K562 (cell line): ENCODE data around the gene CTNS. TPM values are rescaled to one million over a fixed set of nuclear protein-coding genes. Genes with fewer than 3 reads are reported as not detected.
A peak's percentile ranks its signal among the peaks of the same experiment; 100 is the strongest.

ENCODE experiments used
- BACH1 ChIP-seq: fragments of 200-800 bp; sonication (Bioruptor generic); IDR thresholded peaks from 2 replicates; pipeline ENCODE4 v1.6.1; 2016; ENCODE audit warnings: missing genetic modification characterization, missing compliant biosample characterization
- BRD9 ChIP-seq: fragments of 450-650 bp; IDR thresholded peaks from 2 replicates; pipeline ENCODE4 v1.6.1; 2018; ENCODE audit warnings: low read depth; ENCODE audit not compliant: partially characterized antibody
- C11orf30 ChIP-seq: fragments of 450-650 bp; IDR thresholded peaks from 2 replicates; pipeline ENCODE4 v1.6.1; 2016; ENCODE audit warnings: low read depth, mild to moderate bottlenecking
- CHD2 ChIP-seq: IDR thresholded peaks from 2 replicates; pipeline ENCODE4 v1.6.1; 2011; ENCODE audit warnings: low read depth, low read length
- CREBBP ChIP-seq: IDR thresholded peaks from one replicate; pipeline ENCODE4 v1.6.1; 2012; ENCODE audit warnings: low read depth, mild to moderate bottlenecking, control low read depth, inconsistent platforms, low read length
- DPF2 ChIP-seq: fragments of 450-650 bp; IDR thresholded peaks from 2 replicates; pipeline ENCODE4 v1.6.1; 2016
- GABPB1 ChIP-seq: sonication (generic); formaldehyde crosslinking; IDR thresholded peaks from 2 replicates; pipeline ENCODE4 v1.8.0; 2022; ENCODE audit warnings: mild to moderate bottlenecking, missing genetic modification reagents
- HNRNPL ChIP-seq: fragments of 200-400 bp; formaldehyde crosslinking; IDR thresholded peaks from 2 replicates; pipeline ENCODE4 v1.6.1; 2017; ENCODE audit warnings: low read depth, mild to moderate bottlenecking, low read length
- NFXL1 ChIP-seq: fragments of 450-650 bp; formaldehyde crosslinking; IDR thresholded peaks from 2 replicates; pipeline ENCODE4 v1.4.0; 2021; ENCODE audit warnings: mild to moderate bottlenecking
- PRMT5 ChIP-seq: sonication (generic); formaldehyde crosslinking; IDR thresholded peaks from 2 replicates; pipeline ENCODE4 v1.5.0; 2020; ENCODE audit warnings: missing genetic modification reagents
- SAFB2 ChIP-seq: fragments of 200-400 bp; formaldehyde crosslinking; IDR thresholded peaks from 2 replicates; pipeline ENCODE4 v1.6.1; 2018; ENCODE audit warnings: borderline replicate concordance, low read length, low read depth, moderate library complexity; ENCODE audit not compliant: severe bottlenecking
- SMC3 ChIP-seq: conservative IDR thresholded peaks from 2 replicates; pipeline ENCODE4 v1.6.1; 2011; ENCODE audit warnings: low read depth, low read length, improper control_type of control experiment; ENCODE audit not compliant: insufficient read depth
- TEAD4 ChIP-seq, 2 experiments: sonication (generic) in 1 of 2; formaldehyde crosslinking in 1 of 2; IDR thresholded peaks; 2 replicates each; pipeline versions ENCODE4 v1.6.1 to v1.8.0; 2012 to 2022; ENCODE audit warnings: borderline replicate concordance in 1 of 2, inconsistent platforms in 1 of 2, low read length in 1 of 2, mild to moderate bottlenecking in 1 of 2, missing genetic modification reagents in 1 of 2
- XRCC4 ChIP-seq: IDR thresholded peaks from one replicate; pipeline ENCODE4 v1.6.1; 2011; ENCODE audit not compliant: insufficient read depth, insufficient read length; ENCODE audit errors: extremely low read depth
- polyA plus RNA-seq, 8 experiments: library from polyadenylated mRNA; depleted of rRNA in 4 of 8; stranded (reverse) in 5 of 8; unstranded in 3 of 8; fragments of >200 nt; fragmentation: Nextera tagmentation in 2 of 8; fragmentation: Illumina TruSeq in 1 of 8; extraction: Ambion mirVana in 2 of 8; extraction: Trizol in 1 of 8; gene quantifications; 2 replicates each; pipeline versions ENCODE4 v1.2.1 to v1.2.3, GENCODE V29; 2011 to 2014; ENCODE audit warnings: inconsistent platforms in 1 of 8, missing spikeins in 1 of 8
- total RNA-seq, 7 experiments: library from RNA; depleted of rRNA in 6 of 7; stranded (reverse); fragments of >200 nt in 6 of 7; fragmentation: Illumina TruSeq in 2 of 7; extraction: Trizol in 2 of 7; gene quantifications; 2 replicates each; pipeline versions ENCODE4 v1.2.1 to v1.2.3, GENCODE V29; 2011 to 2021; ENCODE audit warnings: low replicate concordance in 1 of 7
- TF ChIP-seq, protein P1 (sequence below): sonication (generic); formaldehyde crosslinking; IDR thresholded peaks from 2 replicates; pipeline ENCODE4 v1.8.1; 2022; ENCODE audit warnings: missing genetic modification reagents
- TF ChIP-seq, protein P2 (sequence below): fragments of 450-650 bp; IDR thresholded peaks from 2 replicates; pipeline ENCODE4 v1.6.1; 2016; ENCODE audit warnings: mild to moderate bottlenecking
- TF ChIP-seq, protein P3 (sequence below): fragments of 450-650 bp; IDR thresholded peaks from 2 replicates; pipeline ENCODE4 v1.6.1; 2017; ENCODE audit warnings: antibody characterized with exemption
- TF ChIP-seq, protein P4 (sequence below): sonication (generic); formaldehyde crosslinking; IDR thresholded peaks from 2 replicates; pipeline ENCODE4 v1.9.0; 2022; ENCODE audit warnings: mild to moderate bottlenecking, missing genetic modification reagents
- TF ChIP-seq, protein P5 (sequence below): fragments of 250-450 bp; sonication (Bioruptor Pico); IDR thresholded peaks from 2 replicates; pipeline ENCODE4 v1.9.0; 2021; ENCODE audit warnings: mild to moderate bottlenecking
- TF ChIP-seq, protein P6 (sequence below): fragments of 450-650 bp; formaldehyde crosslinking; IDR thresholded peaks from 2 replicates; pipeline ENCODE4 v1.4.0; 2022; ENCODE audit warnings: missing genetic modification characterization

CTNS gene
- total and polyA plus RNA-seq, 9 of the 15 experiments (the other 6 are each of a cell fraction or from before 2014, with no cell fraction given), result 0.66 to 8.4 (median 4.9) TPM

DNA sequence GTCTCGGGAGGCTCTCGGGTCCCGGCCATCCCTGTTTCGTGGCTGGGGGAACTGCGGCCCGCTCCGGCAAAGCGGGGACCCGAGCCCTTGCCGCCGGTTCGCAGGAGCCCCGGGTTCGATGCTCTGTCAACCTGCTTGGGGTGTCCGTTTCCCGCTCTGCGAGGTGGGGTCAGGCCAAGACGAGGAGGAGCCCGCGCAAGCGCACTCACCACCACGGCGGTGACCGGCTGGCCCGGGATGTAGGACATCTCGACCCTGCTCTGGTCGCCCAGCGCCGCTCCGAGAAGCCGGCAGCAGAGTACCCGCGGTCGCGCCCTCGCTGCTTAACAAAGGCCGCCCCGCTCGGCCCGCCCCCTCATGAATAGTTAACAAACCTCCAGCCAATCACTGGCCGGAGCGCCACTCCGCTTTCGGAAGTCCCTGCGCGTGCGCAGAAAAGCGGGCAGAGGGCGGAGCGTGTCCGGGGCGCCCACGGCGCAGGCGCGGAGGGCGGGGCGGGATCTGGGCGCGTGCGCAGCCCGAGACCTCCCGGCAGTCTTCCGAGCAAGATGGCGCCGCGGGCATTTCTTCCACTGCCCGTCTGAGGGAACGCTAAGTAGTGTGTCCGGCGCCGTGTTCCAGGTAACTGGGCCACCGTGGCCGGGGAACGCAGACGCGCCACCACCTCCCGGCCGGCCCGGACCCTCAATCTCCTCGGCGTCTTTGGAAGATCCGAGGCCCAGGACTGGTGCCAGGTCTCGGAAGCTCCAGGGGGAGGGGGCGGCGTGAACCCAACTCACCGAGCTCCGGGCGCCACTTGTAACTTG, 31.9 kb downstream of the CTNS start, which contains the start of the genes EMC6 and TAX1BP3 (continued):
- TF ChIP-seq, protein P1, sequence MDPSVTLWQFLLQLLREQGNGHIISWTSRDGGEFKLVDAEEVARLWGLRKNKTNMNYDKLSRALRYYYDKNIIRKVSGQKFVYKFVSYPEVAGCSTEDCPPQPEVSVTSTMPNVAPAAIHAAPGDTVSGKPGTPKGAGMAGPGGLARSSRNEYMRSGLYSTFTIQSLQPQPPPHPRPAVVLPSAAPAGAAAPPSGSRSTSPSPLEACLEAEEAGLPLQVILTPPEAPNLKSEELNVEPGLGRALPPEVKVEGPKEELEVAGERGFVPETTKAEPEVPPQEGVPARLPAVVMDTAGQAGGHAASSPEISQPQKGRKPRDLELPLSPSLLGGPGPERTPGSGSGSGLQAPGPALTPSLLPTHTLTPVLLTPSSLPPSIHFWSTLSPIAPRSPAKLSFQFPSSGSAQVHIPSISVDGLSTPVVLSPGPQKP (CRISPR knock-in tag), result no peak
- TF ChIP-seq PRMT5, result no peak
- TF ChIP-seq GABPB1 (CRISPR knock-in tag), result peak; percentile 53; the same call in 1 of the 2 replicates
- no peak for TF ChIP-seq SAFB2
- peak; percentile 90 for TF ChIP-seq C11orf30
- TF ChIP-seq HNRNPL, result 0 out of 2 replicates have a peak, but pooled peaks have one; percentile 17
- no peak for TF ChIP-seq NFXL1 (CRISPR knock-in tag)
- TF ChIP-seq, protein P2, sequence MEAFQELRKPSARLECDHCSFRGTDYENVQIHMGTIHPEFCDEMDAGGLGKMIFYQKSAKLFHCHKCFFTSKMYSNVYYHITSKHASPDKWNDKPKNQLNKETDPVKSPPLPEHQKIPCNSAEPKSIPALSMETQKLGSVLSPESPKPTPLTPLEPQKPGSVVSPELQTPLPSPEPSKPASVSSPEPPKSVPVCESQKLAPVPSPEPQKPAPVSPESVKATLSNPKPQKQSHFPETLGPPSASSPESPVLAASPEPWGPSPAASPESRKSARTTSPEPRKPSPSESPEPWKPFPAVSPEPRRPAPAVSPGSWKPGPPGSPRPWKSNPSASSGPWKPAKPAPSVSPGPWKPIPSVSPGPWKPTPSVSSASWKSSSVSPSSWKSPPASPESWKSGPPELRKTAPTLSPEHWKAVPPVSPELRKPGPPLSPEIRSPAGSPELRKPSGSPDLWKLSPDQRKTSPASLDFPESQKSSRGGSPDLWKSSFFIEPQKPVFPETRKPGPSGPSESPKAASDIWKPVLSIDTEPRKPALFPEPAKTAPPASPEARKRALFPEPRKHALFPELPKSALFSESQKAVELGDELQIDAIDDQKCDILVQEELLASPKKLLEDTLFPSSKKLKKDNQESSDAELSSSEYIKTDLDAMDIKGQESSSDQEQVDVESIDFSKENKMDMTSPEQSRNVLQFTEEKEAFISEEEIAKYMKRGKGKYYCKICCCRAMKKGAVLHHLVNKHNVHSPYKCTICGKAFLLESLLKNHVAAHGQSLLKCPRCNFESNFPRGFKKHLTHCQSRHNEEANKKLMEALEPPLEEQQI, result no peak
- TF ChIP-seq, protein P3, sequence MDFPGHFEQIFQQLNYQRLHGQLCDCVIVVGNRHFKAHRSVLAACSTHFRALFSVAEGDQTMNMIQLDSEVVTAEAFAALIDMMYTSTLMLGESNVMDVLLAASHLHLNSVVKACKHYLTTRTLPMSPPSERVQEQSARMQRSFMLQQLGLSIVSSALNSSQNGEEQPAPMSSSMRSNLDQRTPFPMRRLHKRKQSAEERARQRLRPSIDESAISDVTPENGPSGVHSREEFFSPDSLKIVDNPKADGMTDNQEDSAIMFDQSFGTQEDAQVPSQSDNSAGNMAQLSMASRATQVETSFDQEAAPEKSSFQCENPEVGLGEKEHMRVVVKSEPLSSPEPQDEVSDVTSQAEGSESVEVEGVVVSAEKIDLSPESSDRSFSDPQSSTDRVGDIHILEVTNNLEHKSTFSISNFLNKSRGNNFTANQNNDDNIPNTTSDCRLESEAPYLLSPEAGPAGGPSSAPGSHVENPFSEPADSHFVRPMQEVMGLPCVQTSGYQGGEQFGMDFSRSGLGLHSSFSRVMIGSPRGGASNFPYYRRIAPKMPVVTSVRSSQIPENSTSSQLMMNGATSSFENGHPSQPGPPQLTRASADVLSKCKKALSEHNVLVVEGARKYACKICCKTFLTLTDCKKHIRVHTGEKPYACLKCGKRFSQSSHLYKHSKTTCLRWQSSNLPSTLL, result no peak
- TF ChIP-seq, protein P4, sequence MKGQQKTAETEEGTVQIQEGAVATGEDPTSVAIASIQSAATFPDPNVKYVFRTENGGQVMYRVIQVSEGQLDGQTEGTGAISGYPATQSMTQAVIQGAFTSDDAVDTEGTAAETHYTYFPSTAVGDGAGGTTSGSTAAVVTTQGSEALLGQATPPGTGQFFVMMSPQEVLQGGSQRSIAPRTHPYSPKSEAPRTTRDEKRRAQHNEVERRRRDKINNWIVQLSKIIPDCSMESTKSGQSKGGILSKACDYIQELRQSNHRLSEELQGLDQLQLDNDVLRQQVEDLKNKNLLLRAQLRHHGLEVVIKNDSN (CRISPR knock-in tag), result no peak
- no peak for TF ChIP-seq SMC3
- TF ChIP-seq, protein P5, sequence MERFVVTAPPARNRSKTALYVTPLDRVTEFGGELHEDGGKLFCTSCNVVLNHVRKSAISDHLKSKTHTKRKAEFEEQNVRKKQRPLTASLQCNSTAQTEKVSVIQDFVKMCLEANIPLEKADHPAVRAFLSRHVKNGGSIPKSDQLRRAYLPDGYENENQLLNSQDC (CRISPR knock-in tag), result no peak
- no peak for TF ChIP-seq XRCC4
- TF ChIP-seq, protein P6, sequence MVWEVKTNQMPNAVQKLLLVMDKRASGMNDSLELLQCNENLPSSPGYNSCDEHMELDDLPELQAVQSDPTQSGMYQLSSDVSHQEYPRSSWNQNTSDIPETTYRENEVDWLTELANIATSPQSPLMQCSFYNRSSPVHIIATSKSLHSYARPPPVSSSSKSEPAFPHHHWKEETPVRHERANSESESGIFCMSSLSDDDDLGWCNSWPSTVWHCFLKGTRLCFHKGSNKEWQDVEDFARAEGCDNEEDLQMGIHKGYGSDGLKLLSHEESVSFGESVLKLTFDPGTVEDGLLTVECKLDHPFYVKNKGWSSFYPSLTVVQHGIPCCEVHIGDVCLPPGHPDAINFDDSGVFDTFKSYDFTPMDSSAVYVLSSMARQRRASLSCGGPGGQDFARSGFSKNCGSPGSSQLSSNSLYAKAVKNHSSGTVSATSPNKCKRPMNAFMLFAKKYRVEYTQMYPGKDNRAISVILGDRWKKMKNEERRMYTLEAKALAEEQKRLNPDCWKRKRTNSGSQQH (CRISPR knock-in tag), result no peak
- TF ChIP-seq BACH1 (tag), result no peak
- no peak for TF ChIP-seq CREBBP
- no peak for TF ChIP-seq CHD2
- TF ChIP-seq TEAD4 (IDR thresholded peaks at IDR 0.05; ENCODE audit: low read length), result no peak
- no peak for TF ChIP-seq TEAD4 (CRISPR knock-in tag; IDR thresholded peaks at IDR 0.05; ENCODE audit: borderline replicate concordance)
- TF ChIP-seq BRD9, result no peak
- no peak for TF ChIP-seq DPF2
